Loucy (cell line): ENCODE measurements around the gene OCLN.
"Not testable (repeated sequence)": the region's sequence is repeated elsewhere in the genome, so short reads cannot be mapped to it uniquely, and the experiment has no call there.

ENCODE experiments used
- H2AFZ ChIP-seq: fragments of 200-600 bp; sonication (generic); 2 replicates; pipeline ENCODE4 v1.6.0; 2016; ENCODE audit warnings: antibody characterized with exemption, mild to moderate bottlenecking, low read length, moderate library complexity
- H3F3A ChIP-seq: fragments of 200-600 bp; 2 replicates; pipeline ENCODE4 v1.6.0; 2016; ENCODE audit warnings: antibody characterized with exemption, low read depth, mild to moderate bottlenecking
- H3K27me3 ChIP-seq: fragments of 200-600 bp; sonication (generic); 2 replicates; pipeline ENCODE4 v1.6.1; 2014; ENCODE audit warnings: low read length, mild to moderate bottlenecking; ENCODE audit not compliant: insufficient read depth, poor library complexity, severe bottlenecking
- H3K36me3 ChIP-seq: fragments of 200-600 bp; sonication (generic); 2 replicates; pipeline ENCODE4 v1.6.1; 2016; ENCODE audit warnings: low read length; ENCODE audit not compliant: insufficient read depth
- H3K4me1 ChIP-seq: fragments of 200-600 bp; sonication (generic); 2 replicates; pipeline ENCODE4 v1.5.1; 2014; ENCODE audit warnings: low read length, mild to moderate bottlenecking; ENCODE audit not compliant: insufficient read depth, poor library complexity, severe bottlenecking
- H3K4me2 ChIP-seq: fragments of 200-600 bp; sonication (generic); 2 replicates; pipeline ENCODE4 v1.6.0; 2014; ENCODE audit warnings: antibody characterized with exemption, low read length, low read depth, mild to moderate bottlenecking; ENCODE audit not compliant: poor library complexity, severe bottlenecking
- H3K4me3 ChIP-seq: fragments of 200-600 bp; sonication (generic); 2 replicates; pipeline ENCODE4 v1.5.1; 2014; ENCODE audit warnings: low read length, mild to moderate bottlenecking, mixed read lengths; ENCODE audit not compliant: poor library complexity, severe bottlenecking
- H3K79me2 ChIP-seq: fragments of 200-600 bp; sonication (generic); 2 replicates; pipeline ENCODE4 v1.6.1; 2014; ENCODE audit warnings: low read length; ENCODE audit not compliant: insufficient read depth
- H3K9ac ChIP-seq: fragments of 200-600 bp; sonication (generic); 2 replicates; pipeline ENCODE4 v1.6.0; 2014; ENCODE audit warnings: mild to moderate bottlenecking, low read depth, low read length, moderate library complexity; ENCODE audit not compliant: poor library complexity, severe bottlenecking
- H3K9me2 ChIP-seq: fragments of 200-600 bp; sonication (generic); replicated peaks from 2 replicates; pipeline ENCODE4 v1.6.1; 2016; ENCODE audit warnings: low read depth, low read length, mixed read lengths
- H3K9me3 ChIP-seq: fragments of 200-600 bp; sonication (generic); 2 replicates; pipeline ENCODE4 v1.6.1; 2014; ENCODE audit warnings: mild to moderate bottlenecking, antibody characterized with exemption, low read length, low read depth; ENCODE audit not compliant: insufficient read depth
- H4K20me1 ChIP-seq: fragments of 200-600 bp; sonication (generic); 2 replicates; pipeline ENCODE4 v1.6.0; 2014; ENCODE audit warnings: antibody characterized with exemption, low read length, mild to moderate bottlenecking; ENCODE audit not compliant: insufficient read depth, poor library complexity, severe bottlenecking
- EZH2phosphoT487 ChIP-seq: fragments of 200-600 bp; IDR thresholded peaks from 2 replicates; pipeline ENCODE4 v1.6.1; 2018; ENCODE audit warnings: antibody characterized with exemption, mild to moderate bottlenecking, moderate library complexity, borderline replicate concordance
- TF ChIP-seq, protein P1 (sequence below): fragments of 200-600 bp; sonication (generic); conservative IDR thresholded peaks from 2 replicates; pipeline ENCODE4 v1.5.1; 2014; ENCODE audit warnings: mild to moderate bottlenecking, antibody characterized with exemption, low read length

OCLN gene

DNA sequence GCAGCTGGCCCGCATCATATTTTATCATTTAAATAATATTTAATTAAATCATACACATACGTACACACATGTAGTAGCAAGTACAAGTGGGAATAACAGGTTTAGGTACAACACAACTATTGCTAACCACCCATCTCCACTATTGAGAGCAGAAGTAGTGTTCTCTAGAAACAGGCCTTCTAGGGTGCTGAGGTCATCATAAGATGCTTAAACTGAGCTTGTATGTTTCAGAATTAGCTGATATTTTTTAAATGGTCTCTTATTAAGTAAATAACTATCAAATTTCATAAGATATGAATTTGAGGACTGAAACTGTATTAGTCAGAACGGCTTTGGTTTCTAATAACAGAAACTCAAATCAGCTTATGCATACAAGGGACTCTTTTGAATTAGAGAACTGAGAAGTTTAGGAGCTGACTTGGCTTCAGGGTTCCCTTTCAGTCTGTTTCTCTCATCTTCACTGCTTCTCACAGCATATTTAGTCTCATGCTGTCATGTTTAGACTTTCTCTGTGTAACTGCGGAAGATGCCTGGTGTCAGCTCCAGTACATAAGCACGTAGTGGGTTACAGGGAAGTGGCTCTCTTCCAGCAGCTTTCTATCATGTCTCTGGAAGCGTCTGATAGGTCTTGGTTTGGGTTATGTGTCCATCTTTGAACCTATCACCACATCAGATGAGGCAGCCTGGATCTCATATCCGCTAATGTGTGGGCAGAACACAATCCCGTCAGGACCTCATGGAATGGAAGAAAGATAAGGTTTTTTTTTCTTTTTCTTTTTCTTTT, 25.0 kb upstream of the OCLN start:
- H3K9ac ChIP-seq: no peak overlapping the region

DNA sequence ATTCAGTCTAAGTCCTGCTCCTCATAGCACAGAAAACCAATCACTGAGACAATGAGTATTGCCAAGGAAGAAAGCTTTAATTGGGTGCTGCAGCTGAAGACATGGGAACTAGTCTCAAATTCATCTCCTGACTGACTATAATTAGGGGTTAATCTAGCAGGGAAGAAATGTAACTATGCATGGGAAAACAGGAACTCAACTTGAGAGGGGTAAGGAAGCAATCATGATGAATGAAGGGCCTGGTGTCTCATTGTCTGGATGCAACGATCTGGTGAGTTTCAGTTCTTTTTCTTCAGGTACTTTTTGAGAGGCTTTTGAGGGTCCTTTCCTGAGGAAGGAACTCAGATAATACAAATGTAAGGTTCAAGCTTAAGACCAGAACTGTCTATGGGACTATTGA, 24.0 kb upstream of the OCLN start:
- Histone ChIP-seq H3K36me3 (no peaks in the 10 kb centered on the region), H3K79me2 (no peaks in the 10 kb centered on the region), H3F3A (no peaks in the 10 kb centered on the region), H3K9me3 (no peaks in the 10 kb centered on the region), H2AFZ (no peak overlapping the region), H3K9ac (no peak overlapping the region), H3K4me2 (no peak overlapping the region), H3K27me3 (no peaks in the 10 kb centered on the region), H3K4me3 (no peak overlapping the region), H3K9me2 (no peaks in the 10 kb centered on the region), H3K4me1 (no peaks in the 10 kb centered on the region), H4K20me1 (no peaks in the 10 kb centered on the region)
- no peak for TF ChIP-seq EZH2phosphoT487
- TF ChIP-seq, protein P1, sequence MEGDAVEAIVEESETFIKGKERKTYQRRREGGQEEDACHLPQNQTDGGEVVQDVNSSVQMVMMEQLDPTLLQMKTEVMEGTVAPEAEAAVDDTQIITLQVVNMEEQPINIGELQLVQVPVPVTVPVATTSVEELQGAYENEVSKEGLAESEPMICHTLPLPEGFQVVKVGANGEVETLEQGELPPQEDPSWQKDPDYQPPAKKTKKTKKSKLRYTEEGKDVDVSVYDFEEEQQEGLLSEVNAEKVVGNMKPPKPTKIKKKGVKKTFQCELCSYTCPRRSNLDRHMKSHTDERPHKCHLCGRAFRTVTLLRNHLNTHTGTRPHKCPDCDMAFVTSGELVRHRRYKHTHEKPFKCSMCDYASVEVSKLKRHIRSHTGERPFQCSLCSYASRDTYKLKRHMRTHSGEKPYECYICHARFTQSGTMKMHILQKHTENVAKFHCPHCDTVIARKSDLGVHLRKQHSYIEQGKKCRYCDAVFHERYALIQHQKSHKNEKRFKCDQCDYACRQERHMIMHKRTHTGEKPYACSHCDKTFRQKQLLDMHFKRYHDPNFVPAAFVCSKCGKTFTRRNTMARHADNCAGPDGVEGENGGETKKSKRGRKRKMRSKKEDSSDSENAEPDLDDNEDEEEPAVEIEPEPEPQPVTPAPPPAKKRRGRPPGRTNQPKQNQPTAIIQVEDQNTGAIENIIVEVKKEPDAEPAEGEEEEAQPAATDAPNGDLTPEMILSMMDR: no peak

More for the DNA sequence above, 25.0 kb upstream of the OCLN start:
- Histone ChIP-seq H3K27me3 (no peaks in the 10 kb centered on the region), H3K4me3 (no peak overlapping the region), H3K4me1 (no peaks in the 10 kb centered on the region), H3K9me2 (no peaks in the 10 kb centered on the region), H4K20me1 (no peaks in the 10 kb centered on the region), H3K36me3 (no peaks in the 10 kb centered on the region), H3K9me3 (no peaks in the 10 kb centered on the region), H3F3A (no peaks in the 10 kb centered on the region), H2AFZ (no peak overlapping the region), H3K79me2 (no peaks in the 10 kb centered on the region), H3K4me2 (no peak overlapping the region)
- TF ChIP-seq EZH2phosphoT487: no peak
- TF ChIP-seq, protein P1: no peak

DNA sequence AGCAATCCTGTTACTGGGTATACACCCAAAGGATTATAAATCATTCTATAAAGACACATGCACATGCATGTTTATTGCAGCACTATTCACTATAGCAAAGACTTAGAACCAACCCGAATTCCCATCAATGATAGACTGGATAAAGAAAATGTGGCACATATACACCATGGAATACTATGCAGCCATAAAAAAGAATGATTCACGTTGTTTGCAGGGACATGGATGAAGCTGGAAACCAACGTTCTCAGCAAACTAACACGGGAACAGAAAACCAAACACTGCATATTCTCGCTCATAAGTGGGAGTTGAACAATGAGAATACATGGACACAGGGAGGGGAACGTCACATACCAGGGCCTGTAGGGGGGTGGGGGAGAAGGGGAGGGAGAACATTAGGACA, 21.1 kb upstream of the OCLN start:
- H3K27me3 ChIP-seq, H3K9me2 ChIP-seq, H3K4me1 ChIP-seq, H3K9me3 ChIP-seq, H3K36me3 ChIP-seq, H3K4me3 ChIP-seq, H2AFZ ChIP-seq, H3K79me2 ChIP-seq, H3K4me2 ChIP-seq, H4K20me1 ChIP-seq, H3F3A ChIP-seq, H3K9ac ChIP-seq: not testable (repeated sequence)

DNA sequence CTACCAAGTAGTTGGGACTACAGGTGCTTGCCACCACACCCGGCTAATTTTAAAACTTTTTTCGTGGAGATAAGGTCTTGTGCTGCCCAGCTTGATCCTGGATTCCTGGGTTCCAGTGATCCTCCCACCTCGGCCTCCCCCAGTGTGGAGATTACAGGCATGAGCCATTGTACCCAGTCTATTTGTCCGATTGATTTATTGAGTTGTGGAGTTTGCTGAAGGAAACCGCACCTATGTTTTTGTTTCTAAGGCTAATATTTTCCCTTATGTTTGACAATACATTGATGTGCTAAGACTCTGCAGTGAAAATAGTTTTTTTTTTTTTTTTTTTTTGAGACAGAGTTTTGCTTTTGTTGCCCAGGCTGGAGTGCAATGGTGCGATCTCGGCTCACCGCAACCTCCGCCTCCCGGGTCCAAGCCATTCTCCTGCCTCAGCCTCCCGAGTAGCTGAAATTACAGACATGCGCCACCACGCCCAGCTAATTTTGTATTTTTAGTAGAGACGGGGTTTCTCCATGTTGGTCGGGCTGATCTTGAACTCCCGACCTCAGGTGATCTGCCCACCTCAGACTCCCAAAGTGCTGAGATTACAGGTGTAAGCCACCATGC, 20.0 kb upstream of the OCLN start:
- not testable (repeated sequence) for H4K20me1 ChIP-seq, H3K4me3 ChIP-seq, H3K4me1 ChIP-seq, H3K9ac ChIP-seq, H3K79me2 ChIP-seq, H3K27me3 ChIP-seq, H3K4me2 ChIP-seq, H3K9me2 ChIP-seq, H3F3A ChIP-seq, H3K9me3 ChIP-seq, H2AFZ ChIP-seq, H3K36me3 ChIP-seq
